Skeletal muscle tissue (tissue), 4 donors: ENCODE results near the gene ACYP2. TPM values are rescaled to one million over a fixed set of nuclear protein-coding genes. Genes with fewer than 3 reads are reported as not detected.
A peak's percentile ranks its signal among the peaks of the same experiment; 100 is the strongest.
"Not testable (repeated sequence)": the region's sequence is repeated elsewhere in the genome, so short reads cannot be mapped to it uniquely, and the experiment has no call there.

Experiments
- H3K27ac ChIP-seq: one replicate; pipeline ENCODE4 v1.7.0; 2013; ENCODE audit warnings: mild to moderate bottlenecking, low read depth, low read length, inconsistent platforms
- H3K27me3 ChIP-seq, 3 donors: one replicate each; pipeline ENCODE4 v1.7.0; 2013; ENCODE audit warnings: low read length in 3 of 3; ENCODE audit not compliant: control insufficient read depth in 3 of 3, insufficient read depth in 3 of 3
- H3K36me3 ChIP-seq, 3 donors: one replicate each; pipeline ENCODE4 v1.7.0; 2013; ENCODE audit warnings: low read length in 3 of 3; ENCODE audit not compliant: control insufficient read depth in 3 of 3, insufficient read depth in 3 of 3
- H3K4me1 ChIP-seq, 3 donors: one replicate each; pipeline ENCODE4 v1.7.0; 2013; ENCODE audit warnings: low read length in 3 of 3, mild to moderate bottlenecking in 3 of 3; ENCODE audit not compliant: control insufficient read depth in 3 of 3, insufficient read depth in 3 of 3
- H3K4me3 ChIP-seq, 3 donors: one replicate each; pipeline ENCODE4 v1.7.0; 2013; ENCODE audit warnings: low read length in 3 of 3
- H3K9ac ChIP-seq, 3 donors: one replicate each; pipeline ENCODE4 v1.7.0; 2013; ENCODE audit warnings: low read length in 3 of 3, mild to moderate bottlenecking in 3 of 3, moderate library complexity in 2 of 3, low read depth in 1 of 3
- H3K9me3 ChIP-seq, 3 donors: one replicate each; pipeline ENCODE4 v1.7.0; 2013; ENCODE audit warnings: low read length in 3 of 3; ENCODE audit not compliant: control insufficient read depth in 3 of 3
- total RNA-seq: library from RNA; depleted of rRNA; stranded (reverse); fragments of >200 nt; gene quantifications from one replicate; pipeline ENCODE4 v1.2.3, GENCODE V29; 2014
- donor health status: Osteomylitis.

Gene ACYP2
- 13.0 TPM for total RNA-seq

DNA sequence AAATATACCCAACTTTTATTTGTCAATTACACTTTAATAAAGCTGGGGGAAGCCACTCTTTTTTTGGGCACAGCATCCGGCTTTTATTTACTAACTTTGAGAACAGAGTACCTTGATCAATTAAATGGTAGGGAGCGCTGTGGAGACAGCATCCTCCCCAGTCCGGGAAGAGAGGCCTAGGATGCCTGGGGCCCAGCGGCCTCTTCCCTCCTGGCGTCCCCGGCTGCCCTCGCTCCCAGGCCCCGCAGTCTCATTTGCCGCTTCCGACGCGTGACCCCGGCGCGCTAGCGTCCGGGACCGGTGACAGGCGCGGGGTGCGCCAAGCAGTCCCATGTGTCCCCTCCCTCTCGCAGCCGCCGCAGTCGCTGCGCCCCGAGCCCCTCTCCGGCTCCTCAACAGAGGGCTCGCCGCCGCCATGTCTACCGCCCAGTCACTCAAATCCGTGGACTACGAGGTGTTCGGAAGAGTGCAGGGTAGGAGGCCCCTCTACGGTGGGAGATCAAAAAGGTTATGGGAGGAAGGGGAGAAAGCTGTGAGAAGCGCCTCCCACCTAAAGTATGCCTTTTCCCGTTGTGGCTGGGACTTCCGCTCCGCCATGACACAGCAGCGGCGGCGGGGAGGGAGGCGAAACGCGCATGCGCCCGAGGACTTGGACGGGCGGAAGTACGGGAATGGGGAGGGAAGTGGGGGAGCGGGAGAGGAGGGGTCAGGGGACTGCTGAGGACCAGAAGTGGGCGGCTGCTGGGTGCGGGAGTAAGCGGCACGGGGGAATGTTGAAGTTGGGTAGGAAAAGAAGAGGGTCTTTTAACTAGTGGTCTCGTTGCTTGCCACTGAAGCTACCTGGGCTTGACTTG is at the start of gene ACYP2:
TSS of gene ACYP2 (plus strand) at position 332 of the 854 bp plus-strand sequence.
- Histone ChIP-seq H3K36me3 (peaks cover 1 to 6% (median 3%) of the 10 kb centered on the region in 3 donors), H3K27me3 (no peaks in the 10 kb centered on the region), H3K9ac (peak within 1 kb of the TSS; percentile 98 to 100 (median 99)), H3K9me3 (peaks cover 0 to 3% (median 0%) of the 10 kb centered on the region in 3 donors), H3K4me1 (peaks cover 0 to 7% (median 5%) of the 10 kb centered on the region in 3 donors), H3K27ac (peak within 1 kb of the TSS; percentile 100), H3K4me3 (peak within 1 kb of the TSS; percentile 92 to 94 (median 94))

DNA sequence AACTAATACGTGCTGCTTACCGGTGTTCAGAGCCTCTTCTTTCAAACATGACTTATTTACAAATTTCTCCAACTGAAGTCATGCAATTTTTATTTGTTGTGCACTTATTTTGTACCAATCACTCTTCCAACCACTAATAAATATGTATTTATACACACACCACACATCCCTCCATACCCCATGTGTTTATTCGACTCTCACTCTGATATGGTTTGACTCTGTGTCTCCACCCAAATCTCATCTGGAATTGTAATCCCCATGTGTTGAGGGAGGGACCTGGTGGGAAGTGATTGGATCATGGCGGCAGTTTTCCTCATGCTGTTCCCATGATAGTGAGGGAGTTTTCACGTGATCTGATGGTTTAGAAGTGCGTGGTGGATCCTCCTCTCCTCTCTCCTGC is 49.5 kb upstream of the ACYP2 start:
- no peak overlapping the region for H3K4me3 ChIP-seq
- H3K27me3 ChIP-seq = no peaks in the 10 kb centered on the region
- no peak overlapping the region for H3K9ac ChIP-seq
- H3K9me3 ChIP-seq = no peaks in the 10 kb centered on the region
- peaks cover 0 to 5% (median 0%) of the 10 kb centered on the region in 3 donors for H3K4me1 ChIP-seq
- no peaks in the 10 kb centered on the region for H3K36me3 ChIP-seq
- H3K27ac ChIP-seq = no peak overlapping the region

DNA sequence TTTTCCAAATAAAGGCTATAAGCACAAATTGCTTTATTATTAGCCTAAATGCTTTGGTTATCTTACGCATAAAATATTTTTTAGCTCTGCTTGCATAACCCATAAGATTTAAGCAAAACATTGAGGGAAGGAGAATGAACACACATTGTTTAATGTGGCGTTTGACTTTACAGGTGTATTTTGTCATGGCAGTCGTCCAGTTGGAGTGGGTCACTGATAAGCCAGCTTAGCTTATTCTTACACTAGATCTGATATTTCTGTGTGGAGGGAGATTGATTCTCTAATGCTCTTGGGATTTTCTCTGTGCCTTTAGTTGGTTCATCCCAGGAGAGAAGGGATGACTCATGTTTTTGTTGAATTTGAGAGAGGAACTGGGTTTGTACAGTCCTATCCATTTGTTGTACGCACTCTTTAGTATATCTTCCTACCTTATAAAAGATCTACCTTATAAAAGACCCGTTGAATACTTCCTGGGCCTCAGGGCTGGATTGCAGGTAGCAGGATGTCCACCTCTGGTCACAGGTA is 47.5 kb upstream of the ACYP2 start:
- no peaks in the 10 kb centered on the region for H3K36me3 ChIP-seq
- no peak overlapping the region for H3K4me3 ChIP-seq
- H3K27me3 ChIP-seq = no peaks in the 10 kb centered on the region
- H3K9ac ChIP-seq = no peak overlapping the region
- H3K27ac ChIP-seq = no peak overlapping the region
- H3K4me1 ChIP-seq = peaks cover 0 to 5% (median 0%) of the 10 kb centered on the region in 3 donors
- H3K9me3 ChIP-seq = no peaks in the 10 kb centered on the region

DNA sequence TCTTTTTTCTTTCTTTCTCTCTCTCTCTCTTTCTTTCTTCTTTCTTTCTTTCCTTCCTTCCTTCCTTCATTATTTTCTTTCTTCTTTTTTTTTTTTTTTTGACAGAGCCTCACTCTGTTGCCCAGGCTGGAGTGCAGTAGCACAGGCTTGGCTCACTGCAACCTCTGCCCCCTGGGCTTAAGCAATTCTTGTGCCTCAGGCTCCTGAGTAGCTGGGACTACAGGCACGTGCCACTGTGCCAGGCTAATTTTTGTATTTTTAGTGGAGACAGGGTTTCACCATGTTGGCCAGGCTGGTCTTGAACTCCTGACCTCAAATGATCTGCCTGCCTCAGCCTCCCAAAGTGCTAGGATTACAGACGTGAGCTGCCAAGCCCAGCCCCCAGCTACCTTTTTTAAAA is 42.9 kb upstream of the ACYP2 start:
- H3K4me3 ChIP-seq, H3K9ac ChIP-seq, H3K36me3 ChIP-seq, H3K27ac ChIP-seq, H3K4me1 ChIP-seq, H3K9me3 ChIP-seq, H3K27me3 ChIP-seq: not testable (repeated sequence)

DNA sequence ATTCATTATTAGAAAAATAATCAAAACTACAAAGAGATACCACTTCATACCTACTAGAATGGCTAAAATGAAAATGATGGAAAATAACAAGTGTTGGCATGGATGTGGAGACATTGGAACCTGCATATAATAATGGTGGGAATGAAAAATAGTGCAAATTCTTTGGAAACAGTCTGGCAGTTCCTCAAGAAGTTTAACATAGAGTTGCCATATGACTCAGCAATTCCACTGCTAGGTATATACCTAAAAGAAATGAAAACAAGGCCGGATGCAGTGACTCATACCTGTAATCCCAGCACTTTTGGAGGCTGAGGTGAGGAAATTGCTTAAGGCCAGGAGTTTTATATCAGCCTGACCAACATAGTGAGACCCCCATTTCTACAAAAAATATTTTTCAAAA is 41.6 kb upstream of the ACYP2 start:
- Histone ChIP-seq H3K4me3 (no peak overlapping the region), H3K27ac (no peak overlapping the region), H3K4me1 (no peaks in the 10 kb centered on the region), H3K36me3 (no peaks in the 10 kb centered on the region), H3K27me3 (no peaks in the 10 kb centered on the region), H3K9me3 (no peaks in the 10 kb centered on the region), H3K9ac (no peak overlapping the region)

DNA sequence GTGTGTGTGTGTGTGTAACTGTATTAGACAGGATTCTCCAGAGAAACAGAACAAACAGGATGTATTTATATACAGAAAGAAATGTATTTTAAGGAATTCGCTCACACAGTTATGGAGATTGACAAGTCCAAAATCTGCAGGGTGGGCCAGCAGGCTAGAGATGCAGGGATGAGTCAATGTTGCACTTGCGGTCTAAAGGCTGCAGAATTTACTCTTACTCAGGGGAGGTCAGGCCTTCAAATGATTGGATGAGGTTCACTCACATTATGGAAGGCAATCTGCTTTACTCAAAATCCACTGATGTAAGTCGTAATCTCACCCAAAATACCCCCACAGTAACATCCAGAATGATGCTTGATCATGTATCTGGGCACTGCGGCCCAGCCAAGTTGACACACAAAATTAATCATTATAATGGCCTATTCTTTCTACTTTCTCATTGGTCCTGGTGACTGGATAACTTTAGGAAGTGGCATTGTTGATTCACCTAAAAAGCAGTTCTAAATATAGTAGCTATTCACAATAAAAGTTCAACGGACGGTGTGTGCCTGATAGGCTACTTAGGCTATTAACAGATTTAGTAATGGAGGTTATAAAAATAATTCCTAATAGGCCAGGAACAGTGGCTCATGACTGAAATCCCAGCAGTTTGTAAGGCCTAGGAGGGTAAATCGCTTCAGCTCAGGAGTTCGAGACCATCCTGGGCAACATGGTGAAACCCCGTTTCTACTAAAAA is 40.6 kb upstream of the ACYP2 start:
- H3K9me3 ChIP-seq = no peaks in the 10 kb centered on the region
- no peak overlapping the region for H3K9ac ChIP-seq
- no peaks in the 10 kb centered on the region for H3K27me3 ChIP-seq
- no peaks in the 10 kb centered on the region for H3K36me3 ChIP-seq
- H3K4me3 ChIP-seq = no peak overlapping the region
- no peaks in the 10 kb centered on the region for H3K4me1 ChIP-seq
- no peak overlapping the region for H3K27ac ChIP-seq

DNA sequence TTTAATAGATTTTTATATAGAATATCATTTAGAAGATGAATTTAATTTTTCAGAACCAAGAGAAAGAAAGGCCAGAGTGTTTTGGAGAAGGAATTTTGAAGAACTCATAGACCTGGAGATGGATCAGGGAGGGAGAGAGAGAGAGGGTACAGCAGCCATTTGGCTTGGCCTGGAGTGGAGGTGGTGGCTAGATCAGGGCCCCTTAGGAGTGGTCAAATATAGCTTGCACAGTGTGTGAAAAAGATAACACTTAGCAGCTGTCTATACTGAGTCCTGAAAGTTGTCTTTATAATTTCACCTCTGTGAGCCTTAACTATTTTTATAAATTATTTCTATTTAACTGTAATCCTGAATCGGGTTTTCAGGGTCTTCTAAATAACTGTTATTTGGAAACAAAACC is 38.8 kb upstream of the ACYP2 start:
- H3K9me3 ChIP-seq = no peaks in the 10 kb centered on the region
- H3K4me3 ChIP-seq = no peak overlapping the region
- H3K27me3 ChIP-seq = no peaks in the 10 kb centered on the region
- H3K4me1 ChIP-seq = no peaks in the 10 kb centered on the region
- no peaks in the 10 kb centered on the region for H3K36me3 ChIP-seq
- H3K9ac ChIP-seq = no peak overlapping the region
- H3K27ac ChIP-seq = no peak overlapping the region

DNA sequence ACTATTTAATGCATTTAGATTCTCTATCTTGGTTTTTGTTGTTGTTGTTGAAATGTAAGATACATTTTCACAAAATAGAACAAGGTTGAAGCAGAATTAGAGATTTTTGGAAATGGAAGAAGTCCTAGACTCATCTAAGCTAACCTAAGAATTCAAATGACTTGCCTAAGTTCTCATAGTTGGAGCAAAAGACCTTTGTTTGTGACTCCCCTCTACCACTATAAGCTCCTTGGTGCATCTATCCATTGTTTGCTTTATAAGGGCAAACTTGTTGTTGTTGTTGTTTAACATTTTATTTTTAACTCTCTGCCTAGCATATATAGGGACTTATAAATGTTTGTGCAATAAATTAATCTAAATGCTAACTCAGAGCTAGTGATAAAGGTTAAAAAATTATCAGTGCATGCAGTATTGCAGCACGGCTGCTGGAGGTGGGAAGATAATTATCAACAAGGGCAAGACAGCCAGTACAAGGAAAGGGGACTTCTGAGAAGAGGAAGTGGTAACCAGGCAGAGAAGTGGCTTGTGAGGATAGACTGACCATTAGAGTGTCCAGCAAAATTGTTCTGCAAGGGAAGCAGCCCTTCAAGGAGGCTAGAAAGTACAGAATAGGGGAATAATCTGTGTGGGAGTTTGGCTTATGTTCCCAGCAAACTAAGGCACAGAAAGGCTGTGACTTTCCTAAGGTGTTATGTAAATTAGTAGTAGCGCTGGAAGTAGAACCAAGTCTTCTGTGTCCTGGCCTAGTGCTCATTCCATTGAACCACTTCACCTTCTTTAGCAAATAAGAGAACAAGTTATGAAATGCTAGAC is 38.1 kb upstream of the ACYP2 start:
- no peak overlapping the region for H3K27ac ChIP-seq

DNA sequence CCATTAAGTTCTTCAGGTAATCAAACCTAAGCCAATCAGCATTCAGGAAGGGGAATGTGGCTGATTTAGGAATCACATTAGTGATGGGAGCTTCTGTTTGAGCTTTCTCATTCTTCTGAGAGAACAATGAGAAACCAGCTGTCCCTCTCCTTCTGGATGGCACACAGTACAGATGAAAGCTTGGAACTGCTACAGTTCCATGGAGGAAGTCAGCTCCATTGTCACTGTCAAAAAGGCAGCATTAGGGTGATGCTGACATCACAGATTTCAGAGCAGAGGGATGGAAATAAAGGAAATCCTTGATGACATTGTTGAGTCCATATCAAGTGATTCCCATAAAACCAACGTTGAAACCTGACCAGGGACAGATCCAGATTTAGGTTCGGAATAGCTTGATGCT is 36.1 kb upstream of the ACYP2 start:
- H3K27me3 ChIP-seq = no peaks in the 10 kb centered on the region
- no peaks in the 10 kb centered on the region for H3K9me3 ChIP-seq
- no peak overlapping the region for H3K27ac ChIP-seq
- no peak overlapping the region for H3K9ac ChIP-seq
- H3K36me3 ChIP-seq = no peaks in the 10 kb centered on the region
- no peak overlapping the region for H3K4me3 ChIP-seq
- no peaks in the 10 kb centered on the region for H3K4me1 ChIP-seq

More for the DNA sequence above, 38.1 kb upstream of the ACYP2 start:
- Histone ChIP-seq H3K4me1 (no peaks in the 10 kb centered on the region), H3K4me3 (no peak overlapping the region), H3K36me3 (no peaks in the 10 kb centered on the region), H3K27me3 (no peaks in the 10 kb centered on the region), H3K9ac (no peak overlapping the region), H3K9me3 (no peaks in the 10 kb centered on the region)
